Esophagus muscularis mucosa (tissue), 3 donors: ENCODE results near the gene SNED1.

ENCODE experiments used
- POLR2A ChIP-seq: fragments of 450-650 bp; IDR thresholded peaks from one replicate; pipeline ENCODE4 v1.6.1; 2017; ENCODE audit warnings: antibody characterized with exemption, moderate library complexity, mild to moderate bottlenecking, low read depth
- POLR2AphosphoS5 ChIP-seq, 2 donors: sonication (generic); formaldehyde crosslinking; IDR thresholded peaks; one replicate each; pipeline ENCODE4 v1.6.1; 2017; ENCODE audit warnings: antibody characterized with exemption in 2 of 2
- TF ChIP-seq, protein P1 (sequence below), 3 experiments: fragments of 200-600 bp in 2 of 3; fragments of 450-650 bp in 1 of 3; sonication (generic) in 2 of 3; IDR thresholded peaks; one replicate each; pipeline ENCODE4 v1.5.1; 2017 to 2019; ENCODE audit warnings: antibody characterized with exemption in 3 of 3, mild to moderate bottlenecking in 2 of 3, moderate library complexity in 1 of 3

- TF ChIP-seq, protein P1, sequence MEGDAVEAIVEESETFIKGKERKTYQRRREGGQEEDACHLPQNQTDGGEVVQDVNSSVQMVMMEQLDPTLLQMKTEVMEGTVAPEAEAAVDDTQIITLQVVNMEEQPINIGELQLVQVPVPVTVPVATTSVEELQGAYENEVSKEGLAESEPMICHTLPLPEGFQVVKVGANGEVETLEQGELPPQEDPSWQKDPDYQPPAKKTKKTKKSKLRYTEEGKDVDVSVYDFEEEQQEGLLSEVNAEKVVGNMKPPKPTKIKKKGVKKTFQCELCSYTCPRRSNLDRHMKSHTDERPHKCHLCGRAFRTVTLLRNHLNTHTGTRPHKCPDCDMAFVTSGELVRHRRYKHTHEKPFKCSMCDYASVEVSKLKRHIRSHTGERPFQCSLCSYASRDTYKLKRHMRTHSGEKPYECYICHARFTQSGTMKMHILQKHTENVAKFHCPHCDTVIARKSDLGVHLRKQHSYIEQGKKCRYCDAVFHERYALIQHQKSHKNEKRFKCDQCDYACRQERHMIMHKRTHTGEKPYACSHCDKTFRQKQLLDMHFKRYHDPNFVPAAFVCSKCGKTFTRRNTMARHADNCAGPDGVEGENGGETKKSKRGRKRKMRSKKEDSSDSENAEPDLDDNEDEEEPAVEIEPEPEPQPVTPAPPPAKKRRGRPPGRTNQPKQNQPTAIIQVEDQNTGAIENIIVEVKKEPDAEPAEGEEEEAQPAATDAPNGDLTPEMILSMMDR (IDR thresholded peaks at IDR 0.05): no peak
- no peak for TF ChIP-seq POLR2A
- no peak for TF ChIP-seq POLR2AphosphoS5 (IDR thresholded peaks at IDR 0.05)
Measured at GRCh38 chr2:241036964-241037421, 38.6 kb downstream of the SNED1 start.
